Cardiac septum (tissue), 1 donor: ENCODE results near the gene OAF. TPM values are rescaled to one million over a fixed set of nuclear protein-coding genes. Genes with fewer than 3 reads are reported as not detected.

Source experiments
- DNase-seq: peaks from one replicate; pipeline ENCODE4 v3.0.0-alpha.2; 2020; ENCODE audit warnings: low spot score
- intact Hi-C: fragments of 100-400 bp; cut with DNase I; formaldehyde crosslinking; loops from one replicate; pipeline ENCODE4 v1.14.0; 2022
- total RNA-seq: library from RNA; stranded (reverse); fragmentation: NEBNext Ultra II Directional; extraction: Animal tissue kit (Norgen Biotek cat#: 25700); gene quantifications from one replicate; pipeline ENCODE4 v1.2.1, GENCODE V29; 2021
- donor health status: DM: no; HTN: no; CAD: no.

OAF gene
- total RNA-seq, 1 donor from 2014 or later: 17.8 TPM

DNA sequence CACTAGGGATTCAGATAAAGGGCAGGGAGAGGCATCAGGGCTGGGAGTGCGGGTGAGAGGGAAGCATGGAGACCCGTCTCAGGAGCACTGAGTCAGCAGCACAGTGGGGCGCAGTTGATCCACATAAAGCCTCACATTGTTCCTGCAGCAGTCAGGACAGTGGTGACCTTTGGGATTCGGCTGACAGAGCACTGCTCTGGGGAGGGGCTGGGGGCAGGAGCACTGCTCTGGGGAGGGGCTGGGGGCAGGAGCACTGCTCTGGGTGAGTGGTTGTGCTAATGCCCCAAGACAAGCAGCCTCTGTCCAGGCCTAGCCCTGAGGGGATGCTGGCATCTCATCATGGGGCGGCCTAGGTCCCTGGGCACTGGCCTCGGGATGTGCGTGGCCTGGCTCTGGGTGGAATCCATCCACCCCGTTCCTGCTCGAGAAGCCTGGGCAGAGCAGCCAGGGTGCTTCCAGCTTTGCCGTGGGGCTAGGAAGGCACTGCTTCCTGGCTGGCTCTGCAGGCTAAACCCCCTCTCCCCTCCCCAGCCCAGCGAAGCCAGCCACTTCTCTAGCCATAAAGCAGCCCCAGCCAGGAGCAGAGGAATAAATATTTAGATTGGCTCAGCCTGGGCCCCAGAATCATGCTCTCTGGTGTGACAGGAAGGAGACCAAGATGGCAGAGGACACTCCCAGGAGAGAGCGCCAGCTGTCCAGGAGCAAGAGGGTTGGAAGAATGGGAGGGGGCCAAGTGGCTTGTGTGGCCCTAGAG, 7.3 kb downstream of the OAF start:
- DNase-seq: no peak
- intact Hi-C loops: no loop called here

GRCh38 chr11:120218695-120219033, 7.8 kb downstream of the OAF start:
- intact Hi-C loops: no loop called here
- DNase-seq: no peak

GRCh38 chr11:120219232-120219937, 8.6 kb downstream of the OAF start:
- DNase-seq: no peak
- intact Hi-C loops: no loop called here

DNA sequence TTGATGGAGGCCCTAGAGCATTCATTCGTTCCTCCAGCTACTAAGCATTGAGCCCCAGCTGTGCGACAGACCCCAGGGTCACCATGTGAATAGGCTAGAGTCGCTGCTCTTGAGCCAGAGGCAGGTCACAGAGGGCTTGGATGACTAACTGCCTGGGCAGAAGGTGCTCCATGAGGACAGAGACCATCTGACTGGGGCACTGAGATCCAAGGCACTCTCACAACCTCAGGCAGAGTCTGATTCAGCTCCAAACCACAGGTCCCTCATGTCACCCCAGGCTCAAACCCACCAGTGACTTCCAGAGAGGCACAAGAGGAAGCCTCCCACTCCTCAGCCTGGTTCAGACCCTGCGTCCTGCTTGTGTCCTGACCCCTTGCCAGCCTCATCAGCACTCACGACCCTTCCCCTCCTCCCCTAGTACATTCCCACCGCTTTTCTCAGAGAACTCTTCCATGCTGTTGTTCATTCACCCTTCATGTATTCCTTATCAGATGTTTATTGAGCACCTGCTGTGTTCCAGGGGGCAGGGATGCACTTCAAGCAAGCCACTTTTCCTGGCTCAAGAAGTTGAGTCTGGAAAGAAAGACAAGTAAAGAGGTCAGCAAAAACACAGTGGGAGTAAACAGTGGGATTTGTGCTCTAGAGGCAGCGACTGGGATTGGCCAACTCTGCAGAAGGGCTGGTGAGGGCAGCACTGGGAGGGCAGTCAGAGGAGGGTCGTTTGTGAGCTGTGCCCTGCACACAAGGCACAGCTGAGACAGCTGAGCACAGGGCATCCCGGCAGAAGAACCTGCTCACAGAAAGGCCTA, 9.3 kb downstream of the OAF start:
- no peak for DNase-seq
- intact Hi-C loops: no loop called here

- intact Hi-C loops: no loop called here
- DNase-seq: no peak
Observed at GRCh38 chr11:120220747-120221037, 9.9 kb downstream of the OAF start.

- intact Hi-C loops: no loop called here
Observed at GRCh38 chr11:120221115-120221752, 10.4 kb downstream of the OAF start.

DNA sequence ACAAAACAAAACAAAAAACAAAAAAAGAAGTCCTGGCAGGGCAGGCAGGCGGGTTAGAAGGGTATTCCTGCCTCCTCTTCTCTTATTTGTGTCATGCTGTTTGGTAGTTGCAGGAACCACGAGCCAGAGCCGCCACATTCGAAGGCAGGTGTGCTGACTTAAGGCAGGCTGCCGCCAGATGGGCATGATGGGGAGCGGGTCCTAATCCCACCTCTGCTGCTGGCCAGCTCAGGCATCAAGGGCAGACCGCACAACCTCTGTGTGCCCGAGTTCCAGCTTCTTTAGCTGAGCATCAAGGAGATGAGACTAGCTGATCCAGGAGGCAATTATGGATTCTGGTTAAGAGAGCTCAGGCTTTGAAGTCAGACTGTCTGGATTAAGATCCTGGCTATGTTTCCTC, 12.1 kb downstream of the OAF start:
- DNase-seq: no peak
- intact Hi-C loops: no loop called here

More at GRCh38 chr11:120221115-120221752, 10.4 kb downstream of the OAF start:
- no peak for DNase-seq

- no peak for DNase-seq
- intact Hi-C loops: no loop called here
Observed at GRCh38 chr11:120223793-120224192, 13.0 kb downstream of the OAF start.

DNA sequence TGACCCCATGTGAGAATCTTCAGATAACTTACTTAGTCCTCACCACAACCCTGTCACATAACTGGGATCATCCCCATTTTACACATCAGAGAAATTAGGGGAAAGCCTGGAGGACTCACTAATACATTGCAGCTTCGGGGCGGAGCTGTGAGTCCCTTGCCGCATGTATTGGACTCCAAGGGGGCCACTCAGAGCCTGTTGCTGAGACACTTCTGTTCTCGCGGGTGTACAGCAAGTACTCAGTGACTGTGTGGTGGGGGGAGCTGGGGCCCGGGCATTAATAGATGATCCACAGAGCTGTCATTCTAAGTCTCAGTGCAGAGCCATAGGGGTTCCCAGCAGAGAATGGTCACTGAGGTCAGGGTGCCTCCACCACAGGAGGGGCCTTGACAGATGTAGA, 13.5 kb downstream of the OAF start:
- intact Hi-C loops: no loop called here
- no peak for DNase-seq

GRCh38 chr11:120224972-120225909, 14.4 kb downstream of the OAF start:
- DNase-seq: no peak
- intact Hi-C loops: no loop called here

- no peak for DNase-seq
- intact Hi-C loops: no loop called here
Observed at GRCh38 chr11:120226242-120226641, 15.4 kb downstream of the OAF start.

DNA sequence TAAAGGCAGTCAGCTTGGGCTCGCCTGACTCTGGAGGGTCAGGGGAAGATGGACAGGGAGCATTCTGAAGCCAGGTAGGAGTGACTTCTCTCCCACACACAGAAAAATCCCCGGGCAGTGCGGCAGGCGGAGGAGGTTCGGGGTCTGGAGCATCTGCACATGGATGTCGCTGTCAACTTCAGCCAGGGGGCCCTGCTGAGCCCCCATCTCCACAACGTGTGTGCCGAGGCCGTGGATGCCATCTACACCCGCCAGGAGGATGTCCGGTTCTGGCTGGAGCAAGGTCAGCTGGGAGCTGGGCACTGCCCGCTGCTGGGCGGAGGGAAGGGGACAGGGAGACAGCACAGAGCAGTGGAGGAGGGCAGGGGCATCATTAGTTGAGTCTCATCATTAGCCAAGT, 15.9 kb downstream of the OAF start:
- DNase-seq: no peak
- intact Hi-C loops: no loop called here

DNA sequence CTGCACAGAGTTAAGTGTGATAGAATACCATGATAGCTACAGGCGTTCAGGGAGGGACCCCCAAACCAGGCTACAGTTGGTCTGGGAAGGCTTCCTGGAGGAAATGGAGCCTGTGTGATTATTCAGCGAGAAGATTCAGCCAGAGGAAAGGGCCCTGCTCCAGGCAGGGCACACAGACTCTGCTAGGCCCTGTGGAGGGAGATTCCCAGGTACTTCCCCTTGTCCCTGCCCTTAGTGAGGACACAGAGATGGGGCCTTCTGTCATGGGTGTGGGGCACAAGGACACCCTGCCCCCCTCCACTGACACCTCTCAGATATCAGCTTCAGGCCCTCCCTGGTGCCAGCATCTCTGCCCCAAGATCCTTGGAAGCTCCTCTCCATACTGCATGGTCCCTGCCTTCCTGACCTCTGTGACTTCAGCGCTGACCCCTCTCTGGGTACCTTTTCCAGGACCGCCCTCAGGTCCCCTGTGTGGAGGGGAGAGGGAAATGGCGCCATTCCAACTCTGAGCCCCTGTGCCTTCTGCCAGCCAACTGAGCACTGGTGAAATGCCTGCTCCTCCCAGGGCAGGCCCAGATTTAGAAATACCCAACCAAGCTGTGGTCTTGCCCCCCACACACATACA, 16.5 kb downstream of the OAF start:
- intact Hi-C loops: no loop called here
- no peak for DNase-seq

- no peak for DNase-seq
Observed at GRCh38 chr11:120228794-120229384, 18.1 kb downstream of the OAF start.

DNA sequence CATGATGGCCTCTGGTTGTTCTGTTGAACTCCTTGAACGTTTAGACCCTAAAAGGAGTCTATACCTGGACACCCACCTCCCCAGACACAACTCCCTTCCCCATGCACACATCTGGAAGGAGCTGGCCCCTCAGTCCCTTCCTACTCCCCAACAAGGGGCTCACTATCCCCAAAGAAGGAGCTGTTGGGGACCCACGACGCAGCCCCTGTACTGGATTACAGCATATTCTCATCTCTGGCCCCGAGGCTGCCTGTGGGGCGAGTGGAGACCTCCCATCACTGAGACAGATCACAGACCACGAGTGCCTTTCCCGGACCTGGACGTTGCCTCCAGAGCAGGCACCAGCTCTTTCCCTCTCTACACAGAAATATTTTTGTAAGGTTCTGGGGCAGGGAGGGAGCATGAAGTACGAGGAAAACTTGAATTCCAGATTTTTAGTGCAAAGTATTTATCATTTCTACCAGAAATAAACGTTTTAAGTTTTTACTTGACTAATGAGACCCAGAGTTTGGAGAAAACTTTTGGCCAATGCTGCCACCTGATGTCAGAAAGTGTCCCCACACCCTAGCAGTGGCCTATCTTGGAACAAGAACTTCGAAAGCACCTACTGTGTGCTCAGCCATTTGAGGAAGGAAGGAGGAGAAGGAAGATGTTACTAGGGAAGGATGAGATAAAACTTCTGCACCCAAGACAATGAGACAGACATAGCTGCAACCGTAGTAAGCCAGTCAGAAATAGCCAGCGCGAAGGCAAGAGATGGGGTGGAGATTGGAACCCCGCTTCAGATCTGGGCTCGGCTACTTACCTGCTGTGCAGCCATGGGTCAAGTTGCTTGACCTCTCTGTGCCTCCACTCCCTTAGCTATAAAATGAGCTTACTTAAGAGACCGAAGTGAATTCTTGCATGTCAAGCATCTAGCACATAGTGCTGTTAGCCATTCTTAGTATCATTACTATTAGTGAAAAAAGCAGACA, 18.9 kb downstream of the OAF start:
- DNase-seq: no peak
- intact Hi-C loops: loop anchor here (1.0 to 5.0 kb wide), 2 partner anchors 57 to 562 kb away; no protein-coding TSS in a partner anchor

More at GRCh38 chr11:120228794-120229384, 18.1 kb downstream of the OAF start:
- intact Hi-C loops: no loop called here

- intact Hi-C loops: loop anchor here (1.0 to 5.0 kb wide), 2 partner anchors 58 to 563 kb away; no protein-coding TSS in a partner anchor
- DNase-seq: no peak
Observed at GRCh38 chr11:120230433-120231071, 19.7 kb downstream of the OAF start.
